GM18520 (cell line): Measurements from ENCODE around the gene YEATS2.
"Not testable (repeated sequence)": the region's sequence is repeated elsewhere in the genome, so short reads cannot be mapped to it uniquely, and the experiment has no call there.

Source experiments
- ATAC-seq: cut with Tn5 transposase; IDR thresholded peaks from one replicate; pipeline ENCODE4 v1.9.1; 2021; ENCODE audit not compliant: unreplicated experiment

Gene YEATS2

DNA sequence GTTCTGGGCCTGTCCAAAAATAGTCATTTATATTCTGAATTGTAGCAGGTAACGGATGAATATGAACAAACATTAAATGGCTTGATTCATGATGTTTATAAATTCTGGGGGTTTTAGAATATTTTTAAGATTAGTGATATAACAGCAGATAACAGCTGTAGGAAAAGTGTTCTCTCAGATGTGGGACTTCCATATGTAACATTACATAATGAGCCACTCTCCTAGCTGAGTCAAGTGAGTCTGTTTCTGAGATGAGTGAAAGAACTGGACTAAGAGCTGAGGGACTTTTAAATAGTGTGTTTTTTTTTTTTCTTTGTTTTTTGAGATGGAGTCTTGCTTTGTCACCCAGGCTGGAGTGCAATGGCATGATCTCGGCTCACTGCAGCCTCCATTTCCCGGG lies 13.9 kb downstream of the YEATS2 start:
- no peak for ATAC-seq

DNA sequence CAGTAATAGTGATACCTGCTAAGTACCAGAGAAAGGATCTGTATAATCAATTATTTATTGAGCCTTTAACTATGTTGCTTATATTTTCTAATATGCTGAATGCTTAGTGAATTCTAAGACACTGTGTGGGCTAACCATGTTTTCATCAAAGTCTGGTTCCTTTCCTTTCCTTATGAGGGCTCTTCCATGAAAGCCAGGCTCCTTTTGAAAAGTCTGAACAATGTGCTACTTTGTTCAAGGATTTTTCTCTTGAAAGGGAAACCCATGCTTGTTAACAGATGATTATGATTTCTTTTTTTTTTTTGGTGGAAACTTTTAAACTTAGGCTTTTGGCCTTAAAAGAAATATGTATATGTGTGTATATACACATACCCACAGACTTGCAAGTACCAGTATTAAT lies 17.0 kb downstream of the YEATS2 start:
- no peak for ATAC-seq

- no peak for ATAC-seq
Observed at GRCh38 chr3:183718012-183718411, 20.4 kb downstream of the YEATS2 start.

- no peak for ATAC-seq
Observed at GRCh38 chr3:183725387-183725786, 27.8 kb downstream of the YEATS2 start.

GRCh38 chr3:183728204-183728603 lies 30.6 kb downstream of the YEATS2 start:
- ATAC-seq = no peak

DNA sequence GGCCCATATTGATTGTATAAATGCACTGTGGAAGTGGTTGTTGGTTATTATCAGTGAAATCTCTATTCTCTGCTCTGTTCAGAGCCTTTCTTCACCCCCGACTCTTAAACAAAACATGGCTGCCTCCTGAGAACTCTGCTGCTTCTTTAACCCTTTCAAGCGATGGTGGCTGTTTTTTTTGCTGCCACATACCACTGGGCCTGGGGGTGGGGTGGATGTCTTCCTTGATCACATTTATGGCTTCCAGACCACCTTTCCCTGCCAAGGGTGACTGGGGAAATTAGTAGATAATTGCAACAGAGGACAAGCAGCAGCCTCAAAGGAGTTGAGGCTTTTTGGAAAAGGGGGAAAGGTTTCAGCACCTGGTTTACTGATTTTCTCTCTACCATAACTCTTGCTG lies 32.8 kb downstream of the YEATS2 start:
- no peak for ATAC-seq

DNA sequence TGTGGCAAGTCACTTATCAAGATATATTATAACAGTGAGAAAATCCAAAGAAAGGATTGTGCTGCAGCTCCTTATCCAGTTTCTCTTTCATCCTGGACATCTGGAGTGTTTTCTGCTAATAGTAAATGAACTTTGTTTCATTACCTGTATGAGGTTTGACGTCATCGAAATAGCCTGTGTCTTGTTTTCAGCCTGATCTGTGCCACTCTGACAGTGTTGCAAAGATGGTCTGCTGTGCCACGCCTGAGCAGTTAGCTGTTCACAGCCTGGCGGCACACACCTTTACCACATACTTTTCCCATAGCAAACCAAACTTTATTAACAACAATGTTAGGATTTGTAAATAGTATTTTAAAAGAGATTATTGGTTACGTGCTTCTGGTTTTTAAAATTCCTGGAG lies 34.0 kb downstream of the YEATS2 start:
- no peak for ATAC-seq

GRCh38 chr3:183733553-183733952 lies 36.0 kb downstream of the YEATS2 start:
- ATAC-seq = no peak

GRCh38 chr3:183734750-183735494 lies 37.3 kb downstream of the YEATS2 start:
- ATAC-seq = no peak

- no peak for ATAC-seq
Observed at GRCh38 chr3:183737116-183737515, 39.5 kb downstream of the YEATS2 start.

DNA sequence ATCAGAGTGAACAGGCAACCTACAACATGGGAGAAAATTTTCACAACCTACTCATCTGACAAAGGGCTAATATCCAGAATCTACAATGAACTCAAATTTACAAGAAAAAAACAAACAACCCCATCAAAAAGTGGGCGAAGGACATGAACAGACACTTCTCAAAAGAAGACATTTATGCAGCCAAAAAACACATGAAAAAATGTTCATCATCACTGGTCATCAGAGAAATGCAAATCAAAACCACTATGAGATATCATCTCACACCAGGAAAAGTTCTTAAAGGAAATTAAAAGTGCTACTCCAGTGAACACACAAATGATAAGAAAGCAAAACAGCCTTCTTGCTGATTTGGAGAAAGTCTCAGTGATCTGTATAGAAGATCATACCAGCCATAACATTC lies 42.6 kb downstream of the YEATS2 start:
- ATAC-seq = not testable (repeated sequence)

DNA sequence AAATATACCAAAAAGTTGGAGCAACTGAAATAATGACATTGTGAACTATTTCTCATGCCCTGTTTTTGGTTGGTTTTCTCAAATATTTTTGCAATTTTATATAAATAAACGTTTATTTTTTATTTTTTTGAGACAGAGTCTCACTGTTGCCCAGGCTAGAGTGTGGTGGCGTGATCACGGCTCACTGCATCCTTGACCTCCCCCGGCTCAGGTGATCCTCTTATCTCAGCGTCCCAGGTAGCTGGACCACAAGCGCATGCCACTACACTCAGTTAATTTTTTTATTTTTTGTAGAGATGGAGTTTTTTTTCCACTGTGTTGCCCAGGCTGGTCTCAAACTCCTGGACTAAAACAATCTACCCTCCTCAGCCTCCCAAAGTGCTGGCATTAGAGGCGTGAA lies 45.6 kb downstream of the YEATS2 start:
- ATAC-seq = no peak

GRCh38 chr3:183745300-183746098 lies 47.9 kb downstream of the YEATS2 start:
- ATAC-seq = no peak

DNA sequence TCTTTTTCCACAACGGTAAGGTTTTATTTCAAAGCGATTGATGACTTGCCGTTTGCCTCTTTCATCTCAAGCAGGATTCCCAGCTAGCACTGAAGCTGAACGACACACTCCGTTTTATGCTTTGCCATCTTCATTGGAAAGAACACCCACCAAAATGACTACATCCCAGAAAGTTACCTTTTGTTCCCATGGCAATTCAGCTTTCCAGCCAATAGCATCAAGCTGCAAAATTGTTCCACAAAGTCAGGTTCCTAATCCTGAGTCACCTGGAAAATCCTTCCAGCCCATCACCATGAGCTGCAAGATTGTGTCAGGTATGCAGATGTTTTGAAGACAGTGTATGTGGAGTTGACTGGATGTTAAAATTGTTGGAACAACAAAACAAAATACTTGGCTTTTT lies 56.5 kb downstream of the YEATS2 start:
- ATAC-seq = no peak

GRCh38 chr3:183762304-183762703 lies 64.7 kb downstream of the YEATS2 start:
- no peak for ATAC-seq

DNA sequence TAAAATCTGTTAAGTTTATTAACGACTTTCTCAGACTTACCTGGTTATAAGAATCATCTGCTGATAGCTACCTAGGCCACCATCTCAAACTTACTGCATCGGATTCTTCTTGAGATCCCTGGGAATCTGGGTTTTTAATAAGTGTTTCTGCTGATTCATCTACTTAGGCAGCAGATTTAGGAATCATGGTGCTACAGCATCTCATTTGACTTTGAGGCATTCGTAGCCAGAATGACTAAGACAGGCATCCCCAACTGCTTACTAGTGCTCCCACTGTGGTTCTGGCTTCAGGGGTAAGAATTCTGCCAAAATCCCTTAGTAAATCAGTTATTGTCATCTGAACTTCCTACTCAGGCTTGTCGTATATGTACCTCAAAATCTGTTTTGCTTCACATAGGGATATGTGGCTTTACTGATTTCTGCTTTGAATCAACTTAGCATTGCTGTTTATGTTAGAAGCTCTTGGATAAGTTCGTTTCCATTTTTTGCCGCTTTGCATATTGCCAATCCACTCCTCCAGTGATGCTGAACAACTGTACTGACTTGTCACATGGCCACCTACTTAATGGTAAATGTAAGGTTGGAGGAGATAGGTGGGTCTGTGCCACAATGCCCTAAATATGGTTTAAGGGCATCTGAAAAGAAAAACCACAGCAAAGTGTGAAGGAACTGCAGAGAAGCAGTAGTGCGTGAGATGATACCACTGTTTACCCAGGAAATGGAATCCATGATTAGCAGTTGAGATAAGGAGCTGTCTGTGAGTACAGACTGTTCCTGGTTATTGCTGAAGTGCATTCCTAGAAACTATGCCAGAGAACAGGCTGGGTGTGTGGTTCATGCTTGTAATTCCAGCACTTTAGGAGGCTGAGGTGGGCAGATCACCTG lies 67.5 kb downstream of the YEATS2 start:
- ATAC-seq = no peak

- ATAC-seq = no peak
Observed at GRCh38 chr3:183766107-183766506, 68.5 kb downstream of the YEATS2 start.

DNA sequence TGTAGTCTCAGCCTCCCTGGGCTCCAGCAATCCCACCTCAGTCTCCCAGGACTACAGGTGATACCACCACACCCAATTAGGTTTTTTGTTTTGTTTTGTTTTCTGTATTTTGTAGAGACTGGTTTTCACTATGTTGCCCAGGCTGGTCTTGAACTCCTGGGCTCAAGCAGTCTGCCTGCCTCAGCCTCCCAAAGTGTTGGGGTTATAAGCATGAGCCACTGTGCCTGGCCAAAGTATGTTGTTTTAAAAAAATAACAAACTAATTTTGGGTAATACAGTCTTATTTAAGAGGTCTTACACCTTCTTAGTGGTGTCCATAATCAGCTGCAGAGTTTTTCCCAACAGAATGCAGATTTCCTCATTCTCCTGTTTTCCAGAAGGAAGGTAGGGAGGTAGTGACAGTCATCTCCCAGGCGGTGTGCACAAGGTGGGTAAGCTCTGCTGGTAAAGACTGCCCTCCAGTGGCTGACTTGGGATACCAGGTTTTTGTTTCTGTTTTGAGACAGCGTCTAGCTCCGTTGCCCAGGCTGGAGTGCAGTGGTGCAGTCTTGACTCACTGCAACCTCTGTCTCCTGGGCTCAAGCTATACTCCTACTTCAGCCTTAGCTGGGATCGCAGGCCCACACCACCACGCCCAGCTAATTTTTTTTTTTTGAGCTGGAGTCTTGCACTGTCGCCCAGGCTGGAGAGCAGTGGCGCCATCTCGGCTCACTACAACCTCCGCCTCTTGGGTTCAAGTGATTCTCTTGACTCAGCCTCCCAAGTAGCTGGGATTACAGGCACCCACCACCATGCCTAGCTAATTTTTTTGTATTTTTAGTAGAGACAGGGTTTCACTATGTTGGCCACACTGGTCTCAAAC lies 69.4 kb downstream of the YEATS2 start:
- ATAC-seq = no peak

DNA sequence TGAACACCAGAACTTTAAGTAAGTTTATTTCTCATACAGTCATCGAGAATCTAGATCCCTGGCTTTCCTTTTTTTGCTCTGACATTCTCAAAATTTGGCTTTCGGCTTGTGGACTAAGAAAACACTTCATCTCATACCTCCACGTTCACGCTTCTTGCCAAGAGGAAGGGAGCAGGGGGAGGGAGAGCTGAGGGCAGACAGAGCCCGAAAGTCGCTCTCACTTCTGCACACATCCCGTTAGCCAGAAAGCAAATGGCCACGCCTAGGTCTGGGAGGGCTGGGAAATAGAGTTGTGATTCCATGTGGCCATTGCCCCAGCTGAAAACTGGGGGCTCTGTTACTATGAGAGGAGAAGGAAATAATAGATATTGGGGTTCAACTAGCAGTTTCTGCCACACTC lies 70.5 kb downstream of the YEATS2 start:
- ATAC-seq = no peak

DNA sequence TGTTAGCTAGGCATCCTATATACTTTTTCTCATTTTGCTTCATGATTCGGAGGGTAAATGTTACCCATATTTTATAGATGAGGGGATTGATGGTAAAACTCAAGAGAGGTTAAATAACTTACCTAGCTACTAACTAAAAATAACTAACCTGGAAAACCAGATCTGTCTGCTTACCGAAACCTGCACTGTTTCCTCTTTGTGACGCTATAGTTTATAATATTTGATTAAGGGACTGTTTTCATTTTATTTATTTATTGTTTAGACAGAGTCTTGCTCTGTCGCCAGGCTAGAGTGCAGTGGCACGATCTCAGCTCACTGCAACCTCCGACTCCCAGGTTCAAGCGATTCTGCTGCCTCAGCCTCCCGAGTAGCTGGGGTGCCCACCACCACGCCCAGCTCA lies 71.9 kb downstream of the YEATS2 start:
- no peak for ATAC-seq

DNA sequence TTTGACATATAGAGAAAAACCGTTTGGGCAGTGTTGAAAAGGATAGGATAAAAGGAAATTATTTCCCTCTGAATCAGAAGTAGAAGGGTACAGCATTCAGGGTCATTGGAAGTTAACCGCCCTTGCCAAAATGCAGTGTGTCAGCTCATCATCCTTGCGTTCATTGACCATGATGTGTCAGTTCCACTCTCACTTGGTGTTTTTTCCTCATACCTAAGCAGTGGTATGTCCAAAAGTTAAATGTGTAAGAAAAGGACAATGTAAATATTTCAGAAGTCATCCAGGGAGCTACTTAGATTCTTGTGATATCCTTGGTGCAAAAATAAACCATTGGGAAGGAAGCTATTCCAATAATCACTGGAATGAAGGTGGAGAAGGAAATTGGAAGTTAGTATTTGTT lies 77.0 kb downstream of the YEATS2 start:
- ATAC-seq = no peak
